Progenitor cell of endocrine pancreas (in vitro differentiated cells): ENCODE data around the gene P3H2. TPM values are rescaled to one million over a fixed set of nuclear protein-coding genes. Genes with fewer than 3 reads are reported as not detected.
A peak's percentile ranks its signal among the peaks of the same experiment; 100 is the strongest.

Source experiments
- DNase-seq: peaks from one replicate; pipeline ENCODE4 v3.0.0; 2021; ENCODE audit warnings: low spot score; ENCODE audit not compliant: unreplicated experiment
- H3K27ac Mint-ChIP-seq: 2 replicates; pipeline ENCODE4 v1.8.0; 2021; ENCODE audit warnings: mild to moderate bottlenecking, moderate library complexity, mixed read lengths
- H3K27me3 Mint-ChIP-seq: 2 replicates; pipeline ENCODE4 v1.8.0; 2021; ENCODE audit warnings: mixed read lengths
- H3K36me3 Mint-ChIP-seq: 2 replicates; pipeline ENCODE4 v1.8.0; 2022; ENCODE audit warnings: mixed read lengths; ENCODE audit not compliant: insufficient read depth
- H3K4me1 Mint-ChIP-seq: 2 replicates; pipeline ENCODE4 v1.8.0; 2021; ENCODE audit warnings: low read depth, mixed read lengths
- H3K4me3 Mint-ChIP-seq: 2 replicates; pipeline ENCODE4 v1.8.0; 2021; ENCODE audit warnings: low read depth, mild to moderate bottlenecking, moderate library complexity, mixed read lengths
- H3K9me3 Mint-ChIP-seq: 2 replicates; pipeline ENCODE4 v1.8.0; 2021; ENCODE audit warnings: low read depth, mixed read lengths
- CTCF ChIP-seq: fragments of 200-600 bp; sonication (generic); IDR thresholded peaks from one replicate; pipeline ENCODE4 v1.5.0; 2021; ENCODE audit warnings: antibody characterized with exemption, mild to moderate bottlenecking; ENCODE audit not compliant: unreplicated experiment
- total RNA-seq: library from RNA; stranded (reverse); gene quantifications from 2 replicates; pipeline ENCODE4 v1.2.1, GENCODE V29; 2021

The P3H2 gene
- total RNA-seq, 1 donor from 2014 or later, result 5.3 TPM

- no peaks in the 10 kb centered on the region for H3K9me3 Mint-ChIP-seq
- no peak for DNase-seq
- H3K27ac Mint-ChIP-seq, result no peak overlapping the region
- TF ChIP-seq CTCF, result no peak
- H3K36me3 Mint-ChIP-seq, result no peaks in the 10 kb centered on the region
- no peak overlapping the region for H3K4me3 Mint-ChIP-seq
- peaks cover 40% of the 10 kb centered on the region for H3K27me3 Mint-ChIP-seq
- H3K4me1 Mint-ChIP-seq, result peaks cover 17% of the 10 kb centered on the region
Measured at GRCh38 chr3:189942948-189943347, 177.7 kb downstream of the P3H2 start.

GRCh38 chr3:189941679-189942078 lies 179.0 kb downstream of the P3H2 start:
- peaks cover 33% of the 10 kb centered on the region for H3K27me3 Mint-ChIP-seq
- peak overlapping the region; percentile 88 for H3K27ac Mint-ChIP-seq

GRCh38 chr3:189941125-189941524 lies 179.6 kb downstream of the P3H2 start:
- no peaks in the 10 kb centered on the region for H3K9me3 Mint-ChIP-seq
- no peak for DNase-seq
- H3K36me3 Mint-ChIP-seq, result no peaks in the 10 kb centered on the region
- peaks cover 32% of the 10 kb centered on the region for H3K27me3 Mint-ChIP-seq
- TF ChIP-seq CTCF, result no peak
- peak overlapping the region; percentile 88 for H3K27ac Mint-ChIP-seq
- H3K4me3 Mint-ChIP-seq, result no peak overlapping the region
- peaks cover 17% of the 10 kb centered on the region for H3K4me1 Mint-ChIP-seq

More at GRCh38 chr3:189941679-189942078, 179.0 kb downstream of the P3H2 start:
- Mint-ChIP-seq H3K9me3 (no peaks in the 10 kb centered on the region), H3K4me1 (peaks cover 17% of the 10 kb centered on the region), H3K36me3 (no peaks in the 10 kb centered on the region), H3K4me3 (no peak overlapping the region)
- no peak for DNase-seq
- TF ChIP-seq CTCF, result no peak

GRCh38 chr3:189937302-189938127 lies 183.2 kb downstream of the P3H2 start:
- Mint-ChIP-seq H3K27ac (no peak overlapping the region), H3K4me1 (peaks cover 10% of the 10 kb centered on the region), H3K9me3 (no peaks in the 10 kb centered on the region), H3K4me3 (no peak overlapping the region), H3K27me3 (peaks cover 14% of the 10 kb centered on the region), H3K36me3 (no peaks in the 10 kb centered on the region)
- no peak for TF ChIP-seq CTCF
- DNase-seq, result no peak

GRCh38 chr3:189936201-189936945 lies 184.3 kb downstream of the P3H2 start:
- DNase-seq, result no peak
- Mint-ChIP-seq H3K4me1 (peaks cover 2% of the 10 kb centered on the region), H3K36me3 (no peaks in the 10 kb centered on the region), H3K27me3 (peaks cover 15% of the 10 kb centered on the region), H3K9me3 (no peaks in the 10 kb centered on the region), H3K4me3 (no peak overlapping the region), H3K27ac (no peak overlapping the region)
- no peak for TF ChIP-seq CTCF
